CD4-positive, alpha-beta T cell treated with Interleukin-12 subunit alpha and Interleukin-12 subunit beta, for 1 hour (primary cell): ENCODE results near the gene WDR59.
"Not testable (repeated sequence)": the region's sequence is repeated elsewhere in the genome, so short reads cannot be mapped to it uniquely, and the experiment has no call there.

ENCODE experiments used
- DNase-seq: peaks from one replicate; pipeline ENCODE4 v3.0.0-alpha.2; 2020

WDR59 gene

GRCh38 chr16:74975591-74975990 lies 9.3 kb downstream of the WDR59 start:
- DNase-seq: no peak

- no peak for DNase-seq
Observed at GRCh38 chr16:74973304-74973703, 11.6 kb downstream of the WDR59 start.

GRCh38 chr16:74954763-74955162 lies 30.2 kb downstream of the WDR59 start:
- DNase-seq: no peak

DNA sequence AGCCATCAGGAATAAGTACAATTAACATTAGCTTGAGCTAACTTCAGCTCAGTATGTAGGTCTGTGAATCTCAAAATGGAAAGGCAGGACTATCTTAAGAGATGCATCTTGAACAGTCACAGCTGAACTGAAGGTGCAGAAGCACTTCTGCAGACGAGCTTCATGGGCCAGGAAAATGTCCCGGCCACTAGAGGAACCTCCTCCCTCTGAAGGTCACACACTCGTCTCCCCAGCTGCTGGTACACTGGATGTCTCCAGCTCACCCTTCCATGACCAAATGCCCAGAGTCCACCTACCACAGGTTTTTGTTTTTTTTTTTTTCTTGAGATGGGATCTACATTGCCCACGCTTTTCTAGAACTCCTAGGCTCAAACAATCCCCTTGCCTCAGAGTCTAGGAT lies 33.2 kb downstream of the WDR59 start:
- DNase-seq: no peak

DNA sequence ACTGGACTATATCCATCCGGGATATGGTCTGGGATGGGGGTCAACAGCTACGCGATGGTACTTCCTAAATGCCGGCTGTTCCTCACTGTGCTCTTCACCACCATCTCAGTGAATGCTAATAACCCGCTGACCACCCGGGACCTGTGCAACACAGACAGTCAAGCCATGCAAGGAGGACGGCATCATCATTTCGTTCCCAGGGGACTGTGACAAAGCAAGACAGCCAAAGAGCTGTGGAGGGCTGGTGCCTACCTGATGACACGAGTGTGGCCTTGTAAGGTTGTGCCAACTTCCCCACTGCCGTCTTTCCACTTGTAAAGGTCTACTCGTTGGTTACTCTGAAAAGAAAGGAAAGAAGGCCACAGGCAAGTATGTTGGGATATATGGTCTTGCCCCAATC lies 33.7 kb downstream of the WDR59 start:
- no peak for DNase-seq

- no peak for DNase-seq
Observed at GRCh38 chr16:74950511-74950910, 34.4 kb downstream of the WDR59 start.

DNA sequence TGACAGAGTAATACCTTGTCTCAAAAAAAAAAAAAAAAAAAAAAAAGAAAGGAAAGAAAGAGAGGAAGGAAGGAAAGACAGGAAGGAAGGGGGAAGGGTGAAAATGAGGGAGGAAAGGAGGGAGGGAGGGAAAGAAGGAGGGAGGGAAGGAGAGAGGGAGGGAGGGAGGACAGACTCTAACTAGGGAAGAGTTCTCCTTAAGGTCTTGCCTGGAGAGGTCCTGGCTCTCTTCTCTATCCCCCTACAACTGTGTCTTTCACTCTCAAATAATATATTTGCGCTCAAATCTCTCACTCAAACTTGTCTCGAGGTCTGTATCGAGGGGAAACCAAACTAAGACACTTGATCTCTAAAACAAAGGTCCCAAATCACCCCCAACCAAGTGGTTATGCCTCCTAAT lies 35.6 kb downstream of the WDR59 start:
- no peak for DNase-seq

- no peak for DNase-seq
Observed at GRCh38 chr16:74944466-74944865, 40.5 kb downstream of the WDR59 start.

DNA sequence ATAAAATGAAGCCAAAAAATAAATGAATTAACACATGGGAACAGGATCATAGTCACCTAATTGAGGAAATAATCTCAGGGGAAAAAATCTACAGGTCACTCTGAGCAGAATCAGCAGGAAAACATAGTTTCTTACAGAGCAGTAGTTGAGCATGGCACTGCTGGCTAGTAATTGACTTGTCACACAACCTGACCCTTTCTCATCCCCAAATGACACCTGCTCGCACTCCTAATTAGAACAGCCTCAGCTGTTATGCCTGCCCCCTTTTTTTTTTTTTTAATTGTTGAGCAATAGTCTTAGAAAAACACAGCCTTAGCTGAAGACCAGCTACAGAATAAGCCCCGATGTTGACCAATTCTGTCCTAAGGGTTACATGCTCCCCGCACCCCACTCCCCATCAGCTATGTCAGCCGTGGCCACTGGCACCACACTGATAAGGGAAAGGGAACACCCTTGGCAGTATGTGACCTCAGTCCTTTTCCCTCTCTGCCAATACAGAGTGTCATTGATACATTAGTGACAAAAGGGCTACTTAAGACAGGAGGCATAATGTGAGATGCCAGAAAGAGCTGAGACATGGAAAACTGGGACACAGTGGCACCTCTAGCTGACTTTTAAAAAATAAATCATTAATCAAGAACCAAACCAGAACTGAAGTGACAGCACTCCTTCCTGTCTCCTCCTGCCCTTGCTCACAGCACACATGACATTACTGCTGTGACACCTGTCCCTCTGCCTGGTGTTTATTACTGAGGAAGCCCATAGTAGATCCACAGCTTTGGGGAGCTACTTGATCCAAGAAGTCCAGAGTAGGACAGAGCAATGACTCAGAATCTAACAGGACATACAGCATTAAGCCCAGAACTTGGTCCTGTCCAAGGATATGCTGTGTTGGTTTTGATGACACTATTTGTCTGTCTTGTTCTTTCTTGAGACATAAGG lies 41.7 kb downstream of the WDR59 start:
- no peak for DNase-seq

- DNase-seq: no peak
Observed at GRCh38 chr16:74942566-74942965, 42.4 kb downstream of the WDR59 start.

- DNase-seq: no peak
Observed at GRCh38 chr16:74939688-74940087, 45.2 kb downstream of the WDR59 start.

DNA sequence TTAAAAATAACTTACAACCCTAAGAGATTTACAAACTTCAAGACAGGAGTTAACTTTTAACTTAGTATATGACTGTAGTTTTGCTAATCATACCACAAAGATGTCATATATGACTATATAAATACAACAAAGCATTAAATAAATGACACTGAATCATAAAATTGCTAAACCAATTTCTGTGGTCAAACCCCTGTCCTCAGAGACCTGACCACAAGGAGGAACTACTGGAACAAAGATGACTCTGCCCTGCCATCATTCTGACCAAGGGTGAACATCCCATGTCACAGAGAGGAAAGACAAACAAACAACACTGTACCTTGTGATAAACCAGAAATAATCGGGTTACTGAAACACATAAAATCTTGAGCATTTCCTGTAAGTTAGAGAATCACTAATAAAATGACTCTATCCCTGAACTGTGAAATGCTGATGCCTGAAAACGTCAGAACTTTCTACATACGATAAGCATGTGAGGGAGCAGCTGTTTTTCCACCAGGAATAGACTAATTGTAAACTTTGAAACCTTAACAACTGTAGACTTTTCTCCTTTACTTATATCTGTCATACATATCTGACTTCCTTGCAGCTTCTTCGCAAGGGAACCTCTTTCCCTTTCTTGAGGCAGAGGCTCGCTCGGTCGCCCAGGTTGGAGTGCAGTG lies 47.9 kb downstream of the WDR59 start:
- DNase-seq: peak; percentile 9

DNA sequence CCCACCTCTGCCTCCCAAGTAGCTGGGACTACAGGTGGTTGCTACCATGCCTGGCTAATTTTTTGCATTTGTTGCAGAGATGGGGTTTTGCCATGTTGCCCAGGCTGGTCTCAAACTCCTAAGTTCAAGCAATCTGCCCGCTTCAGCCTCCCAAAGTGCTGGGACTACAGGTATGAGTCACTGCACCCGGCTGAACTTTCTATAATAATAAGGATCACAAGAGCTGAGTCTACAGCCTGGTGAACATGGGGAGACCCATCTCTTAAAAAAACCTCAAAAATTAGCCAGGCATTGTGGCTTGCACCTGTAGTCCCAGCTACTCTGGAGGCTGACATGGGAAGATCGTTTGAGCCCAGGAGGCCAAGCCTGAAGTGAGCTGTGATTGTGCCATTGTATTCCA lies 53.5 kb downstream of the WDR59 start:
- no peak for DNase-seq

GRCh38 chr16:74929636-74930035 lies 55.3 kb downstream of the WDR59 start:
- no peak for DNase-seq

- DNase-seq: no peak
Observed at GRCh38 chr16:74926805-74927204, 58.1 kb downstream of the WDR59 start.

DNA sequence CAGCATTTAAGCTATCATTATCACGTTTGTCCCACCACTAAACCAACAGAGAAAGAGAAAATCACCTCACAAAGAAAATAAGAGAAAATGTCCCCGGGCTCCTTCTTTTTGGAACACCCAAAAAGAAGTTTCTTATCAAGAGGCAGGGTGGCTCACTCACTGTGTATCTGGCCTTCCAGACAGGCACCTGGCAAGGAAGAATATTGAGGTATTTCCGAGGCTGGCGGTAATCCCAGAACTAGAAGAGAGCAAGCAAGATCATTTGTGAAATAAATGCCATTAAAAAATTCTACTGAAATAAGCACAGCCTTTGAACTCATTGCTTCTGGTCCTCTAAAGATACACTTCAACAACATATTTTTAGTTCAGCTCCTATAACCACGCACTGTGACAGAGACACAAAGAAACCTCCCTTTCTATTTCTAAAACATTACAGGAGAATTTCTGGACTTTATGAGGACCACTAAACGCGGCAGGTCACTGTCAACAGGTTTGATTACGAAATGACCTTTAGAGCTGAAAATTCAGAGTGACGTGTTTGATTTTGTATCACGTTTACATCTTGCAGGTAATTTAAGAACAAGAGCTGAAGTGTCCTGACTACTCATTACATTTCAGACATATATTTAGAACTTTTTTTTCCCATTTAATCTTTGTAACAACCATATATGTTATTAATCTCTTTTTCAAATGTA lies 61.0 kb downstream of the WDR59 start:
- DNase-seq: no peak

DNA sequence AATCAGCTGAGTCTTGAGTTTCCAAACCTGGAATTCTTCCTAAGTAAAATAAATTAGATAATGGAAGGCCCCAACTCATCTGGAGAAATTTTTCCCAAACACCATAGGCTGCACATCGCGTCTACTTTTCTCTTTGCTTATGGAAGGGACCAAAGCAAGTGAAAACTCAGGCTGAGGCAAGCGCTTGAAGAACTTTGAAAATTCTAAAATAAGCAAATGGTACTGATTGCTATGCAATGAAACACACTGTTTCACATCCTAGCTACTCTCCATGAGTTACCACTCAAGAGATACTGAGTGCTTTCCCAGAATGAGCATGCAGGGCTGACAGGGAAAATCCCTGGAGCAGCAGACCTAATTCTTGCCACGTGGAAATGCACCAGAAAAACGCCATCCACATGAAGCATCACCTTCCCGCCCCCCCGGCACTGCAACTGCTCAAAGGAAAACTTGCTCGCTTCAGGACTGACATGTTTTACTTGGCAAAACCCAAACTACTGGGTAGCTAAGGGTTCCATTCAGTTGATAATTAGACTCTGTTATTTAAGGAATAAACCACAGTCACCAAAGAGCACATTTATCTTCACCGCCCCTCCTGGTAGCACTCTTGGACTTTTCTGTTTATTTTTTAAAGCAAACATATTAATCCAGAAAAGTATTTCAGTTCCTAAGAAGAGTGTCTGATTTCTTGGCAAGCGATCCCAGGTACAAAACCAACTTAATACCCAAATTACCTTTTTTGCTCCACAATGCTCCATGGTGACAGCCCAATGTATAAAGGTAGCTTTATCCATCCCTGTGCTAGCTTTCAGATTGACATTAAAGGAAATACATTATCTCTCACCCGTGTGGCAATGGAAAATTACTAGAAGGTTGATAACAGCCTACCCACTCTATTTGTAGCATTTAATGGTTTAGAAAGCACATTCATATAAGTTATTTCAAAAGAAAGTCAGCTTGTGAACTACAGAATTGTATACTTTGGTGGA lies 62.5 kb downstream of the WDR59 start:
- DNase-seq: no peak

- no peak for DNase-seq
Observed at GRCh38 chr16:74921051-74921450, 63.9 kb downstream of the WDR59 start.

DNA sequence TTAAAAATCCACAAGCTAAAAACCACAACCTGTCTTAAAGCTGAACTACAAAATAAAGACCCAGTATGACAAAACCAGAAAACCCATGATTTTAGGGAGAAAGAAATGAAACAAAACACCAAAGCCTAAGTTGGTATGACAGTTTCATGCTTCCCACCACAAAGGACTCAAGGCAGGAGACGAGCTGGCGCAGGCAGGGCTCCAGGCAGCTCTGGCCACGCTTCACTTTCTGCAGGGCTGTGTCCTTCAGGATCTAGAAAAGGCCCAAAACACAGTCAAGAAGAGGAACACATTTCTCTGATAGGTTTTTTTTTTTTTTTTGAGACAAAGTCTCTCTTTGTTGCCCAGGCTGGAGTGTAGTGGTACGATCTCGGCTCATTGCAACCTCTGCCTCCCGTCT lies 75.3 kb downstream of the WDR59 start:
- no peak for DNase-seq

- not testable (repeated sequence) for DNase-seq
Observed at GRCh38 chr16:74908759-74909158, 76.2 kb downstream of the WDR59 start.

DNA sequence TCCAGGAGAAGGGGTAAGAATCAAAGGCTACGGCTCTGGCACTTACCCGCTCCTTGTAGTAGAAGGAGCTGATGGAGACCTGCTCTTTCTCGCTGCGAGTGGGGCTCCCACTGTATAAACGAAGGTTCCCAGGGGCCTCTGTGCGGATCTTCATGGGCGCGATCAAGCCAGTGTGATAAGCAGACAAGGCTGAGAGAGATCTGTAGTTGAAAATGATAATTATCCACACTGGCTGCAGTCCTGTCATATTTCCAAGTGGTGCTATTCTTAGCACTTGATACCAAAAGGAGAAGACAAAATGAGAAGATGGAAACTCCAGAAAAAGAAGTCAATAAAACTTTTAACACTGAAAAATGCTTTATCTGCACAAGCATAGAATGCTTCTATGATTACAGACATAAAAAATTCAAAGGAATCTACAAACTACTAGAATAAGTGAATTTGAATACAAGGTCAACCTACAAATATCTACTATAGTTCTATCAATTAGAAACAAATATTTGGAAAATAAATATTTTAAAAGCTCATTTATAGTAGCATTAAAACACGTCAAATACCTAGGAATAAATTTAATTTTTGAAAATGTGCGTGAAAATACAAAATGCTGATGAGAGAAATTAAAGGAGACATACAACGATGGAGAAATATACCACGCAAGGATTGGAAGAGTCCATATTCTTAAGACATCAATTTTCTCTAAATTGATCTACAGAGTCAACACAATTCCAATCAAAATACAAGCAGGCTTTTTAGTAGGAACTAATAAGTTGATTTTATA lies 80.8 kb downstream of the WDR59 start:
- no peak for DNase-seq

GRCh38 chr16:74903120-74903519 lies 81.8 kb downstream of the WDR59 start:
- no peak for DNase-seq
